CD4-positive, alpha-beta T cell treated with Interleukin-17A for 4 hours (primary cell): ENCODE data around the gene TMEM203.
A peak's percentile ranks its signal among the peaks of the same experiment; 100 is the strongest.

Source experiments
- DNase-seq: peaks from one replicate; pipeline ENCODE4 v3.0.0-alpha.2; 2020; ENCODE audit warnings: mixed read lengths

Gene TMEM203

DNA sequence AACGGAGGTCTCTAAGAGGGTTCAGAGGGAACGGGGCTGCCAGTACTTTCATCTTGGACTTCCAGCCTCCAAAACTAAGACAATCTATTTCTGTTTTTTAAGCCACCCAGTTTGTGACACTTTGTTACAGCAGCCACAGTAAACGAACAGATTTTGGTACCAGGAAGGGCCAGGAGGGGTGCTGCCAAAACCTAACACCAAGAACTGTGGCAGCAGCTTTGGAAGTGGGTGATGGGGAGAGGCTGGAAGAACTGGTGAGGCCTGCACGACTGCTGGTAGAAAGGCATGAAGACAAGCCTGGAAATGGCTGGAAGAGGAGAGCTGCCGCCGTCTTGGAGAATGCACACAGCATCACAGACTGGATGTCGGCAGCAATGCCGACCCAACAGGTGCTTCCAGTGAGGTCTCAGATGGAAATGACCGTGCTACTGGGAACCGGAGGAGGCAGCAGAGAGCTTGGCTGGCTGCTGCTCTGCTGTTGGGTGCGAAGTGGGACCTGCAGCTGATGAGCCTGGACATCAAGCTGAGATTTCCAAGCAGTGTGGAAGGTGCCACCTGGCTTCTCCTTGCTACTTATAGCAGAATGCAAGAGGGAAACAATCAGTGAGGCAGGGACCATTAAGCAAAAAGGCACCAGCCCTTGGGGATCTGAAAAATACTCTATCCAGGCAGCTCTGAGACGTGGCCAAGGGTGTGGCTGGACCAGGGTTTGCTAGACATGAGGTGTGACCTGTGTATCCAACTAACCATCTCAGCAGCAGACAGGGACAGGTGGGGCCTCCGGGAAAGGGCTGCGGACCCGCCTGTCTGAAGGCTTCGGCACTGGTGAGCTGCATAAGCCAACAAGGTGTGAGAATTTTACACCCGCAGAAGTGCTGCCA is 28.9 kb downstream of the TMEM203 start:
- DNase-seq, result peak; percentile 35

GRCh38 chr9:137175345-137175961 is 30.0 kb downstream of the TMEM203 start:
- DNase-seq, result peak; percentile 28

DNA sequence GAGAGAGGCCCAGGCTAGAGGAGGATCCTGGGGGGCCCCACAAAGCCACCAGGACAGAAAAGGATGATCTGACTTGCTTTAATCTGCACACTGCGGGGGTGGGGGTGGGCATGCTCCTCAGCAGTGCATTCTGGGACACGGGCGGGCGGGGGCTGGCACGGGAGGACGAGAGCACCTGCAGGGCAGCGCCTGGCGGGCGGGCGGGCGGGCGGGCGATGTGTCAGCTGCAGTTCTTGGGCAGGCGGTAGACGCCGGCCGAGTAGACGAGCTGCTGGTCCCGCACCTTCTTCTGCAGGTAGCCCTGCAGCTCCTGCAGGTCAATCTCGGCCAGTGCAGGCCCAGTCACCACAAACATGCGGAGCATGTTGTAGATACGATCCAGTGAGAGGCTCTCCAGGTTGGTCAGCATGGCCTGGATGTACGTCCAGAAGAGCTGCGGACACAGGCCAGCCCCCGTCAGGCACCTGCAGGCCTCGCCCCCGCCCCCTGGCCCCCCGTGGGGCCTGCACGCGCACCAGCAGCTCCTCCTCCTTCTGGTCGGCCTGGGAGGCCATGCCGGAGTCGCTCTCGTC is 30.6 kb downstream of the TMEM203 start:
- no peak for DNase-seq

GRCh38 chr9:137173796-137174664 is 31.4 kb downstream of the TMEM203 start:
- no peak for DNase-seq

GRCh38 chr9:137172901-137173795 is 32.3 kb downstream of the TMEM203 start:
- no peak for DNase-seq

DNA sequence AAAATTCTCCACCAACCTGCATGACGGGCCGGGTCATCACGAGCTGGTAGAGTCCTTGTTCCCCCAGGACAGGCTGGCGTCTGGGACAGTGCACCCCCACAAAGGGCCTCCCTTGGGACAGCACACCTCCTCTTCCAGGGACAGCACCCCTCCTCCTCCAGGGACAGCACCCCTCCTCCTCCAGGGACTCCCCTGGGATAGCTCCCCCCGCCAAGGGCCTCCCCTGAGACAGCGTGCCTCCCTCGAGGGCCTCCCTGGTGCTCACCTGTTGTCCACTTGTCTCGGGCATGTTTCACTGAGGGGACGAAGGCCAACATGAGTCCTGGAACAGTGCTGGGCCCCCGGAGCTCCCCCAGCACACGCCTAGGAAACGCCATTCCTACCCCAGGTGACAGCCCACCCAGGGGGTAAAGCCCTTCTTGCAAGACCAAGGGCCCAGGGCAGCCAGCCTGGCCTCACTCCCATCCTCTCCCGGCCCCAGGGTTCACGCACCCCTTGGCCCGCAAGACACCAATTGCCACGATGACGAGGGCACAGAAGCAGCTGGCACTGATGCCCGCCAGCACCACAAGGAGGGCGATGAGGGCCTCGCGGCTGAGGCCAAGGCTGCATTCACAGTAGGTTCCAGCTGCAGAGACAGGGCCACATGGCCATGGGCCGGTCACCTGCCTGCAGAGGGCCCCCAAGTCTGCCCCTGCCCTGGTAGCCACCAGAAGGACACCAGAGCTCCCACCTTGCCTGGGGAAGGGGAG is 34.1 kb downstream of the TMEM203 start:
- no peak for DNase-seq

DNA sequence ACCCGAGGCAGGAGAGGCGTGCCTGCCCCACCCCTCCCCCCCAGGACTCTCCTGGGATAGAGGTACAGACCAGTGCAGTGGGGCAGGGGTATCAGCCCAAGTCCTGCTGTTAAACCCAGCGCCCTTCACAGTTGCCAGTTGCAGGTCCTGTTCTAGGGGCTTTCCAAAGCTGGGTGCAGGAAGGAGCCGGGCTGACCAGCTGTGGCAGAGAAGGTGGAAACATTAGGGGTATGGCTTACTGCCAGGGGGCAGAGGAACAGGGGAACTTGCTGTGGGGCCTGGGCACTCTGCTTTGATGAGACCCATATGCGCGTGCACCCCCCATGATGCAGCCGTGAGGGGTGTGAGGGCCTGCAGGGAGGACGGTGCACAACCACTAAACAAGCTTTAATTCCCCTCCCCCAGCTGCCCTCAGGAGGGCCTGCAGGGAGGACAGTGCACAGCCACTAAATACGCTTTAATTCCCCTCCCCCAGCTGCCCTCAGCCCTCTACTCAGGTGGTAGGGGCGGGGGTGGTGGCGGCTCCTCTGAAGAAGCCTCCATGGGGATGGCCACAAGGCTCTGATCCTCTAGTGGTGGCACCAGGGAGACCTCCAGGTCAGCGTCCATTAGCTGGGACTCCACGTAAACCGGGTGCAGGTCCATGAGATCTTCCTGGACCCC is 34.8 kb downstream of the TMEM203 start:
- no peak for DNase-seq

GRCh38 chr9:137169896-137170358 is 35.5 kb downstream of the TMEM203 start, which contains the start of gene LRRC26:
Gene LRRC26 (minus strand): TSS chr9:137170051. CDS start chr9:137169943, 108 bp downstream.
- no peak for DNase-seq

DNA sequence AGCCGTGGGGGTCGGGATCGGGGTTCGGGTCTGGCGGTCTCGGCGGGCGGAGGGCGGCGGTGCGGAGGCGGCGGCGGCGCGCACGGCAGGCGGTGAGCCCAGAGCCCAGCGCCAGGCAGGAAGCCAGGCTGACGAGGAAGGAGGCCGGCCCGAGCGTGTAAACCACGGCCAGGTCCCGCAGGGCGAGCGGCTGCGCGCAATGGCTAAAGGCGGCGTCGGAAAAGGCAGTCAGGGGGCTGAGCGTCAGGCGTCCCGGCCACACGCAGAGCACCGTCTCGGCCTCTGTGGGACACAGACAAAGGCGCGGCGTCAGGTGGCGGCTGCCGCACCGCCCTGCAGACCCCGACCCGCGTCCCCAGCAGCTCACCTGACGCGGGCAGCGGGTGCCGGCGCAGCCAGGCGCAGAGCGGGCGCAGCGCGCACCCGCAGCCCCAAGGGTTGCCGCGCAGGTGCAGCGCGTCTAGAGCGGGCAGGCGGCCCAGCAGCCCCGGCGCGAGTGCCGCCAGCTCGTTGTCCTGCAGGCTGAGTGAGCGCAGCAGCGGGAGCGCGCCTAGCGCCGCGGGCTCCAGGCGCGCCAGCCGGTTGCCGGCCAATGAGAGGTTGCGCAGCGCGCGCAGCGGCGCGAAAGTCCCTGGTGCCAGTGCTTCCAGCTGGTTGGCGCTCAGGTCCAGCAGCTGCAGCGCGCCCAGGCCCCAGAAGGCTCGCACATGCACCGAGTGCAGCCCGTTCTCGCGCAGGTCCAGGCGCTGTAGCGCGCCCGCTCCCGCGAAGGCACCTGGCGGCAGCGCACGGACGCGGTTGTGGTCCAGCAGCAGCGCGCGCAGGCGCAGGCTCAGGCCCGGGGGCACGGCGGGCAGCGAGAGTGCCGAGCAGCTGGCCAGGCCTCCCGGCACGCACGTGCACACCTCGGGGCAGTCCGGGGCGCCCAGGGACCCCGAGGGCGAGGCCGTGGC is 36.3 kb downstream of the TMEM203 start:
- DNase-seq, result no peak

- DNase-seq, result no peak
These were observed 36.9 kb downstream of the TMEM203 start for GRCh38 chr9:137168573-137168903.

DNA sequence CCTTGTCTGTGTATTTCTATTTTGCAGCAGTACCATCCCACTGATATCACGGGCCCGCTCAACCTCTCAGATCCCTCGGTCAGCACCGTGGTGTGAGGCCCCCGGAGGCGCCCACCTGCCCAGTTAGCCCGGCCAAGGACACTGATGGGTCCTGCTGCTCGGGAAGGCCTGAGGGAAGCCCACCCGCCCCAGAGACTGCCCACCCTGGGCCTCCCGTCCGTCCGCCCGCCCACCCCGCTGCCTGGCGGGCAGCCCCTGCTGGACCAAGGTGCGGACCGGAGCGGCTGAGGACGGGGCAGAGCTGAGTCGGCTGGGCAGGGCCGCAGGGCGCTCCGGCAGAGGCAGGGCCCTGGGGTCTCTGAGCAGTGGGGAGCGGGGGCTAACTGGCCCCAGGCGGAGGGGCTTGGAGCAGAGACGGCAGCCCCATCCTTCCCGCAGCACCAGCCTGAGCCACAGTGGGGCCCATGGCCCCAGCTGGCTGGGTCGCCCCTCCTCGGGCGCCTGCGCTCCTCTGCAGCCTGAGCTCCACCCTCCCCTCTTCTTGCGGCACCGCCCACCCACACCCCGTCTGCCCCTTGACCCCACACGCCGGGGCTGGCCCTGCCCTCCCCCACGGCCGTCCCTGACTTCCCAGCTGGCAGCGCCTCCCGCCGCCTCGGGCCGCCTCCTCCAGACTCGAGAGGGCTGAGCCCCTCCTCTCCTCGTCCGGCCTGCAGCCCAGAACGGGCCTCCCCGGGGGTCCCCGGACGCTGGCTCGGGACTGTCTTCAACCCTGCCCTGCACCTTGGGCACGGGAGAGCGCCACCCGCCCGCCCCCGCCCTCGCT is 37.5 kb downstream of the TMEM203 start:
- no peak for DNase-seq

- DNase-seq, result no peak
These were observed 38.1 kb downstream of the TMEM203 start for GRCh38 chr9:137167277-137167746.

DNA sequence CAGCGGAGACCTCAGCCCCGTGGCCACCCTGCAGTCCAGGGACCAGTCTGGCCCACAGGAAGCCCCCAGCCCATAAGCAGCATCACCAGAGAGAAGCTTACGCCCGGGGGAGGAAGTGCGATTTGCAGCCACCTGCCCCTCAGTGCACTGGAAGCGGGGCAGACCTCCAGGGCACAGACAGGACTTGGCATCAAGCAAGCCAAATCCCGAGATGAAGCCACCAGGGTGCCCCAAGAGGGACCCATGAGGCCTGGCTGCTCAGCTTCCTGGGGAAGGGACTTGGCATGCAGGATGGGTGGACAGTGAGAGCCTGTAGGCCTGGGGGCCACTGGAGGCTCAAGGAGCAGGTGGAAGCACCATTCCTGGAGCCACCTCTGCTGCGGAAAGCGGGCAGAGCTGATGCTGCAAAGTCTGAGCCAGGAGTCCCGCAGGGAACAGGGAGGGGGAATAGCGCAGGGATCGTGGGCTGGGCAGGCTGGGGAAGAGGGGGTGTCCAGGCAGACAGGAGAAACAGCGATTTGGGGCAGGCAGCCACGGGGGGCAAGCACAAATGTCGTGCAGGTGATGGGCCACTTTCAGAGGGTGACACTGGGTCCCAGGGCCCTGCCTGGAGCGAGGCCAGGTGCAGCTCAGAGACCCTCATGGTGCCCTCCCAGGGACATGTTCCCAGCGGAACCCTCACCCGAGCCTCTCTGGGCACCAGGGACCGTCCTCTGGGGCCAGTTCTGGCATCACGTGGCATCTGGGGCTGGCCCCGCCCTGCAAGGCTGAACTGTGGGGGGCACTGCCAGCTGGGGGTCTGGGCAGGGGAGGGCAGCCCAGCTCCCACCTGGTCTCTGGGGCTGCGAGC is 38.8 kb downstream of the TMEM203 start:
- no peak for DNase-seq

DNA sequence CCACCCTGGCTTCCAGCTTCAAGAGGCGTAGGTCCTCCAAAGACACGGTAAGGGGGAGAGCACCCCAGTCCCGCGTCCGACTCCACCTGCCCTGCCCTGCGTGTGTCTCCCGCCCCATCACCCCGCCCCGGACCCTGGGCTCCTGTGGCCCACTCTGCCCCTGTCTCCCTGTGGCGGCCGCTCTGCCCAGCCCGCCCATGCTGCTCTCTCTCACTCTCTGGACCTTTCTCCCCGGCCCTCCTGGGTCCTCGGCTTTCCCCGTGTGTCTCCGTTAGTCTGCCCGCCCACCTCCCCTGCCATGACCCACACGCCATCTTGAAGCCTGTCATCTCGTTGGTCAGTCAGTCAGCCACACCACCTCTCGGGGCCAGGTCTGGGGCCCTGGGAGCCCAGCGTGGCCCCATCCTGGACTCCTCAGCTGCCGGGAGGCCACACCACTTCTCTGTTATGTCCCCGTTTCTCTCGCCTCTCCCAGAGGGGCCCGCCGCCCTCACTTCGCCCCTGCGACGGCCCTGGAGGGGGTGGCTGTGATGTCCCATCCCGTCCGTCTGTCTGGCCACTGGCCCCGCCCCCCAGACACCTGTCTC is 40.1 kb downstream of the TMEM203 start:
- no peak for DNase-seq

DNA sequence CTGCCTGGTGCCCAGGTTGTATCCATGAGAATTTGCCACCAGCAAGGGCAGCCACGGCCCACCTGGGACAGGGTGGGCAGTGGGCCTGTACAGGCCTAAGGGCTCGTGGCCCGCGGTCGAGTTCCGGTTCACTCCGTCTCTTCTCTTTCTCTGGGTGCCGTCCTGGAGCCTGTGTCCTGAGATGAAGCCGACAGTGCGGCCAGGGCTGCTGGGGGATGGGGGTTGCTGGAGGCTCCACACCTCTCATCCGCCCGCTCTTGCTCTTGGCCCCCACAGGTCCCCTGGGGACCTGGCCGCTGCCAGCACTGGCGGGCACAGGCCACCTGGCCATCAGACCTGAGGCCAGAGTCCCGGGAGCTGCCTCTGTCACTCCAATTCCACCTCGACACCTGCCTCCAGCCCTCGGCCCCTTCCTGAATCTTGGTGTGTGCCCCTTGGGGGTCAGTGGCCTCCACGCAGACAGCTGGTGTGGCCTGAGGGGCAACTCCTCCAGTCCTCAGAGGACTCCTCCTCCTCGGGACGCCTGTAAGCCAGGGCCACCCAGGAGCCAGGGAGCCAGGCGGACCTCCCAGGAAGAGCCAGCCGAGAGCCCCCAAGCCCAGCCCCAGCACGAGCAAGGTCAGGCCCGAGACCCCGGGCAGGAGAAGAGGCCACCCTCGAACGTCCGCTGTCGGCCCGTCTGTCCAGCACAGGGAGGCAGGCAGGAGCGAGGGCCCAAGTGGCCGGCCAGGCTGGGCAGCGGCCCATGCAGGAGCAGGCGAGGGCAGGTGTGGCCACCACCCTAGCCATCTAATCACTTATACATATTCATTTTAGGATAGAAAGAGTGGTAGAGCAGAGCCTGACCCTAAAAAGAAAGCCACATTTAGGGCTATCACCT is 40.8 kb downstream of the TMEM203 start:
- DNase-seq, result no peak

DNA sequence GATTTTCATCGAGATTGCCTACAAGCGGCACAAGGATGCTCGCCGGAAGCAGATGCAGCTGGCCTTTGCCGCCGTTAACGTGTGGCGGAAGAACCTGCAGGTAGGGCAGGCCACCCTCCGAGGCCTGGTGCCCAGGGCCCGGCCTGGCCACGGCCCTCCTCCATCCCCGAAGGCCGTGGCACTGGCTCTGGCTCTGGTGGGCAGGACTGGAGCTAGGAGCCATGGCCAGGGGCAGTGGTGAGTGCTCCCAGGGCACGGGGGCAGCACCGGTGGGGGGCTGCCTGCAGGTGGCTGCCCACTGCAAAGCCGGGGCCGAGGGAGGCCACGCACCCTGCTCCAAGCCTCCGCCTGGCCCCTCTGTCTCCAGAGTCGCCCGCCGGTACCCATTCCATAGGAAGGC is 41.6 kb downstream of the TMEM203 start:
- no peak for DNase-seq
